TTC549 (cell line): ENCODE data around the gene NUSAP1.
"Not testable (repeated sequence)": the region's sequence is repeated elsewhere in the genome, so short reads cannot be mapped to it uniquely, and the experiment has no call there.

ENCODE experiments used
- FAIRE-seq: peaks from 2 replicates; lab custom pipeline; 2012; peaks lifted over from hg19 to GRCh38; lab: Jason Lieb, UNC

Gene NUSAP1

GRCh38 chr15:41333026-41333562 is 413 bp downstream of the NUSAP1 start:
- no peak for FAIRE-seq

GRCh38 chr15:41334293-41335120 is 1.8 kb downstream of the NUSAP1 start:
- no peak for FAIRE-seq

- FAIRE-seq = no peak
These were observed 3.9 kb downstream of the NUSAP1 start for GRCh38 chr15:41336549-41336948.

GRCh38 chr15:41337047-41337446 is 4.4 kb downstream of the NUSAP1 start:
- no peak for FAIRE-seq

GRCh38 chr15:41337631-41338522 is 5.2 kb downstream of the NUSAP1 start:
- FAIRE-seq = no peak

GRCh38 chr15:41340189-41340695 is 7.6 kb downstream of the NUSAP1 start:
- no peak for FAIRE-seq

GRCh38 chr15:41341519-41341918 is 8.8 kb downstream of the NUSAP1 start:
- FAIRE-seq = no peak

GRCh38 chr15:41347236-41347635 is 14.6 kb downstream of the NUSAP1 start:
- FAIRE-seq = no peak

- no peak for FAIRE-seq
These were observed 17.5 kb downstream of the NUSAP1 start for GRCh38 chr15:41350057-41350717.

GRCh38 chr15:41354371-41354770 is 21.7 kb downstream of the NUSAP1 start:
- FAIRE-seq = no peak

- FAIRE-seq = no peak
These were observed 34.7 kb downstream of the NUSAP1 start for GRCh38 chr15:41367418-41367817.

- FAIRE-seq = no peak
These were observed 45.3 kb downstream of the NUSAP1 start for GRCh38 chr15:41377978-41378377.

- FAIRE-seq = not testable (repeated sequence)
These were observed 51.5 kb downstream of the NUSAP1 start for GRCh38 chr15:41383974-41384749.

- FAIRE-seq = no peak
These were observed 55.0 kb downstream of the NUSAP1 start for GRCh38 chr15:41387646-41388045.

- FAIRE-seq = no peak
These were observed 60.0 kb downstream of the NUSAP1 start for GRCh38 chr15:41392659-41393058.

GRCh38 chr15:41394924-41395323 is 62.2 kb downstream of the NUSAP1 start:
- FAIRE-seq = no peak

- FAIRE-seq = no peak
These were observed 63.4 kb downstream of the NUSAP1 start for GRCh38 chr15:41396111-41396510.

- FAIRE-seq = no peak
These were observed 69.2 kb downstream of the NUSAP1 start for GRCh38 chr15:41401904-41402267.

- no peak for FAIRE-seq
These were observed 74.7 kb downstream of the NUSAP1 start for GRCh38 chr15:41407341-41407740.

GRCh38 chr15:41408234-41408641 is 75.6 kb downstream of the NUSAP1 start:
- FAIRE-seq = no peak

- FAIRE-seq = no peak
These were observed 78.3 kb downstream of the NUSAP1 start for GRCh38 chr15:41411031-41411430.
